Endothelial cell of umbilical vein (primary cell): ENCODE measurements around the gene TXNRD1. TPM values are rescaled to one million over a fixed set of nuclear protein-coding genes. Genes with fewer than 3 reads are reported as not detected.

ENCODE experiments used
- BruUV-seq: library from RNA; stranded (reverse); fragments of 400-500 nt; replicated peaks from 2 replicates; lab custom pipeline; 2021; lab: Mats Ljungman, UMichigan
- CTCF ChIA-PET: fragments of 300-600, 350-600 bp; sonication (Branson Sonifier 250); formaldehyde crosslinking; loops from one replicate; lab custom pipeline; 2021; ENCODE audit warnings: antibody characterized with exemption, inconsistent platforms; lab: Charles Lee
- POLR2A ChIA-PET: fragments of 300-600, 350-600 bp; sonication (Branson Sonifier 250); formaldehyde crosslinking; loops from one replicate; lab custom pipeline; 2021; ENCODE audit warnings: antibody characterized with exemption, inconsistent platforms; lab: Charles Lee
- DNase-seq: peaks from one replicate; pipeline ENCODE4 v3.0.0-alpha.2; 2011; ENCODE audit warnings: low read depth, low spot score
- FAIRE-seq: peaks from 2 replicates; lab custom pipeline; 2011; peaks lifted over from hg19 to GRCh38; lab: Jason Lieb, UNC
- H2AFZ ChIP-seq: 2 replicates; pipeline ENCODE4 v1.6.0; 2012; ENCODE audit warnings: low read depth, low read length, control low read depth, inconsistent platforms
- H3K27ac ChIP-seq: 2 replicates; pipeline ENCODE4 v1.5.1; 2011; ENCODE audit warnings: low read depth, mild to moderate bottlenecking, control low read depth, low read length, moderate library complexity; ENCODE audit not compliant: insufficient read depth
- H3K27me3 ChIP-seq, 2 experiments: 2 replicates each; pipeline versions ENCODE4 v1.6.0 to v1.6.1; 2011; ENCODE audit warnings: low read length in 2 of 2, mixed read lengths in 1 of 2; ENCODE audit not compliant: control insufficient read depth in 2 of 2, insufficient read depth in 2 of 2
- H3K36me3 ChIP-seq, 2 experiments: 2 replicates in 1 of 2; 3 replicates in 1 of 2; pipeline ENCODE4 v1.5.1; 2011; ENCODE audit warnings: low read length in 2 of 2, mild to moderate bottlenecking in 1 of 2, moderate library complexity in 1 of 2; ENCODE audit not compliant: control insufficient read depth in 2 of 2, insufficient read depth in 2 of 2; ENCODE audit errors: extremely low read depth in 1 of 2
- H3K4me1 ChIP-seq: 3 replicates; pipeline ENCODE4 v1.5.1; 2011; ENCODE audit warnings: mild to moderate bottlenecking, low read length; ENCODE audit not compliant: control insufficient read depth, insufficient read depth; ENCODE audit errors: extremely low read depth
- H3K4me2 ChIP-seq: 2 replicates; pipeline ENCODE4 v1.6.1; 2011; ENCODE audit warnings: low read length, control low read depth, mixed read lengths; ENCODE audit not compliant: insufficient read depth
- H3K4me3 ChIP-seq, 3 experiments: fragments of 200-600 bp in 1 of 3; sonication (generic), shearing (Covaris generic) in 1 of 3; replicated peaks in 1 of 3; 2 replicates each; pipeline ENCODE4 v1.5.1; 2011 to 2016; ENCODE audit warnings: control low read depth in 3 of 3, low read length in 3 of 3, mild to moderate bottlenecking in 2 of 3, inconsistent platforms in 1 of 3, low read depth in 1 of 3, moderate library complexity in 1 of 3; ENCODE audit not compliant: insufficient read depth in 1 of 3
- H3K79me2 ChIP-seq: 2 replicates; pipeline ENCODE4 v1.6.0; 2012; ENCODE audit warnings: low read length, inconsistent platforms; ENCODE audit not compliant: control insufficient read depth, insufficient read depth
- H3K9ac ChIP-seq: replicated peaks from 2 replicates; pipeline ENCODE3; 2011; ENCODE audit warnings: low read length, control low read depth; ENCODE audit not compliant: insufficient read depth; ENCODE audit errors: extremely low read depth
- H3K9me1 ChIP-seq: replicated peaks from 3 replicates; pipeline ENCODE4 v1.6.0; 2011; ENCODE audit warnings: mild to moderate bottlenecking, low read length; ENCODE audit not compliant: control insufficient read depth, insufficient read depth; ENCODE audit errors: extremely low read depth
- H3K9me3 ChIP-seq: replicated peaks from 2 replicates; pipeline ENCODE4 v1.5.1; 2012; ENCODE audit warnings: low read length, inconsistent platforms; ENCODE audit not compliant: control insufficient read depth, insufficient read depth
- H4K20me1 ChIP-seq: replicated peaks from 2 replicates; pipeline ENCODE3; 2011; ENCODE audit warnings: mild to moderate bottlenecking, low read length; ENCODE audit not compliant: control insufficient read depth, insufficient read depth; ENCODE audit errors: extremely low read depth
- EZH2 ChIP-seq: IDR thresholded peaks from 2 replicates; pipeline ENCODE4 v1.6.1; 2012; ENCODE audit warnings: borderline replicate concordance, low read depth, mild to moderate bottlenecking, moderate library complexity, low read length, inconsistent platforms; ENCODE audit not compliant: severe bottlenecking
- FOS ChIP-seq: IDR thresholded peaks from 2 replicates; pipeline ENCODE4 v1.6.1; 2011; ENCODE audit warnings: mild to moderate bottlenecking, low read length, moderate library complexity, borderline replicate concordance; ENCODE audit not compliant: insufficient read depth
- GATA2 ChIP-seq: IDR thresholded peaks from 2 replicates; pipeline ENCODE4 v1.7.0; 2011; ENCODE audit warnings: low read depth, mild to moderate bottlenecking, moderate library complexity, mixed read lengths, low read length; ENCODE audit not compliant: insufficient read length, insufficient read depth
- JUN ChIP-seq: IDR thresholded peaks from 2 replicates; pipeline ENCODE4 v1.6.1; 2011; ENCODE audit warnings: borderline replicate concordance, low read depth; ENCODE audit not compliant: insufficient read length, insufficient read depth
- MYC ChIP-seq: IDR thresholded peaks from one replicate; pipeline ENCODE4 v1.6.1; 2011; ENCODE audit warnings: mild to moderate bottlenecking, low read depth, low read length
- POLR2A ChIP-seq: IDR thresholded peaks from 2 replicates; pipeline ENCODE4 v1.6.1; 2012; ENCODE audit warnings: low read depth, mild to moderate bottlenecking, control low read depth, low read length
- POLR2AphosphoS5 ChIP-seq: IDR thresholded peaks from 2 replicates; pipeline ENCODE4 v1.6.1; 2012; ENCODE audit warnings: low read depth, mild to moderate bottlenecking, control low read depth, low read length, moderate library complexity; ENCODE audit not compliant: insufficient read depth
- dilution Hi-C: fragments of 300-500 bp; cut with MboI; formaldehyde crosslinking; loops from one replicate; pipeline ENCODE4 v1.15.0; 2019; ENCODE audit warnings: low sequenced_read_pairs; ENCODE audit not compliant: extremely low pct_ligation_motif_present
- intact Hi-C: fragments of 100-400 bp; cut with micrococcal nuclease; formaldehyde crosslinking; loops from one replicate; pipeline ENCODE4 v1.10.0; 2022
- polyA plus RNA-seq, 4 experiments: library from polyadenylated mRNA; depleted of rRNA in 3 of 4; stranded (reverse) in 3 of 4; unstranded in 1 of 4; fragments of >200 nt; gene quantifications; 2 replicates each; pipeline versions ENCODE4 v1.2.1 to v1.2.3, GENCODE V29; 2011 to 2012; ENCODE audit warnings: missing spikeins in 1 of 4
- total RNA-seq: library from RNA; stranded (reverse); gene quantifications from 2 replicates; pipeline ENCODE4 v1.2.3, GENCODE V29; 2021
- TF ChIP-seq, protein P1 (sequence below): IDR thresholded peaks from 2 replicates; pipeline ENCODE4 v1.6.1; 2011; ENCODE audit not compliant: insufficient read depth, insufficient read length
- TF ChIP-seq, protein P2 (sequence below), 2 donors: IDR thresholded peaks; 1 replicate in 1 of 2; 2 replicates in 1 of 2; pipeline ENCODE4 v1.5.1; 2011; ENCODE audit warnings: low read length in 2 of 2, mild to moderate bottlenecking in 2 of 2, moderate library complexity in 2 of 2, control low read depth in 1 of 2, inconsistent platforms in 1 of 2, low read depth in 1 of 2; ENCODE audit not compliant: insufficient read depth in 1 of 2; ENCODE audit errors: extremely low read depth in 1 of 2

Gene TXNRD1
- total and polyA plus RNA-seq, 2 donors (not counting 3 experiments of a cell fraction or from before 2014, with no cell fraction given) = 309 to 566 TPM

DNA sequence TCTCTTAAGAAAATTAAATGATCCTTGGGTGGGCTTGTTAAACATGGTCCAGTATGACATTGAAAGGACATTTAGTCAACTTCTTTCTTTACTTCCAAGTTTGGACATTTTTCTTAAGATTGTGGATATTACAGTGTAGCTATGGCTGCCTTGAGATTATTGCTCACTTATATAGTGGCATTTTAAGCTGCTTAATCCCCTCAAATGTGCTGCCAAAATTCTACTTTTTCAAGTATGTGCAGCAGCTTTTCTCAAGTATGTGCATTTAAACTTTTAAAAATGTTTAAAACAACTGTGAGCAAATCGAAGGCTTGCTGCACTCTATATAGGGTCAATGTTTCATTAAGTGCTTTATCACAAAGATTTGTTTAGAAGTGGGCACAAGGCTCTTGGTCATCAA is 7.4 kb downstream of the TXNRD1 start:
- ChIA-PET POLR2A (no interaction called here), CTCF (interaction anchor here (0.7 to 1.4 kb wide), 3 partner anchors 9 to 159 kb away, joined by 3 read pairs; no protein-coding TSS in a partner anchor)
- Histone ChIP-seq H3K79me2 (no peaks in the 10 kb centered on the region), H3K4me1 (peaks cover 27% of the 10 kb centered on the region), H3K9me3 (no peaks in the 10 kb centered on the region), H4K20me1 (no peaks in the 10 kb centered on the region), H3K27me3 (no peaks in the 10 kb centered on the region), H3K36me3 (no peaks in the 10 kb centered on the region), H3K27ac (no peak overlapping the region), H3K4me3 (no peak overlapping the region), H2AFZ (no peak overlapping the region), H3K9ac (no peak overlapping the region), H3K4me2 (no peak overlapping the region), H3K9me1 (no peaks in the 10 kb centered on the region)
- no peak for TF ChIP-seq EZH2
- TF ChIP-seq GATA2 = no peak
- TF ChIP-seq POLR2A = no peak
- no peak for TF ChIP-seq POLR2AphosphoS5
- no peak for TF ChIP-seq JUN
- TF ChIP-seq, protein P1, sequence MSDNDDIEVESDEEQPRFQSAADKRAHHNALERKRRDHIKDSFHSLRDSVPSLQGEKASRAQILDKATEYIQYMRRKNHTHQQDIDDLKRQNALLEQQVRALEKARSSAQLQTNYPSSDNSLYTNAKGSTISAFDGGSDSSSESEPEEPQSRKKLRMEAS = no peak
- no peak for TF ChIP-seq MYC
- no peak for TF ChIP-seq FOS
- TF ChIP-seq, protein P2, sequence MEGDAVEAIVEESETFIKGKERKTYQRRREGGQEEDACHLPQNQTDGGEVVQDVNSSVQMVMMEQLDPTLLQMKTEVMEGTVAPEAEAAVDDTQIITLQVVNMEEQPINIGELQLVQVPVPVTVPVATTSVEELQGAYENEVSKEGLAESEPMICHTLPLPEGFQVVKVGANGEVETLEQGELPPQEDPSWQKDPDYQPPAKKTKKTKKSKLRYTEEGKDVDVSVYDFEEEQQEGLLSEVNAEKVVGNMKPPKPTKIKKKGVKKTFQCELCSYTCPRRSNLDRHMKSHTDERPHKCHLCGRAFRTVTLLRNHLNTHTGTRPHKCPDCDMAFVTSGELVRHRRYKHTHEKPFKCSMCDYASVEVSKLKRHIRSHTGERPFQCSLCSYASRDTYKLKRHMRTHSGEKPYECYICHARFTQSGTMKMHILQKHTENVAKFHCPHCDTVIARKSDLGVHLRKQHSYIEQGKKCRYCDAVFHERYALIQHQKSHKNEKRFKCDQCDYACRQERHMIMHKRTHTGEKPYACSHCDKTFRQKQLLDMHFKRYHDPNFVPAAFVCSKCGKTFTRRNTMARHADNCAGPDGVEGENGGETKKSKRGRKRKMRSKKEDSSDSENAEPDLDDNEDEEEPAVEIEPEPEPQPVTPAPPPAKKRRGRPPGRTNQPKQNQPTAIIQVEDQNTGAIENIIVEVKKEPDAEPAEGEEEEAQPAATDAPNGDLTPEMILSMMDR (IDR thresholded peaks at IDR 0.05; ENCODE audit: extremely low read depth in 1 of 2, insufficient read depth in 1 of 2, low read depth in 1 of 2, low read length in 2 of 2) = no peak
- BruUV-seq = no TSS peak
- FAIRE-seq (no peak), DNase-seq (no peak)
- dilution Hi-C loops = loop anchor here (5.0 kb wide), 1 partner anchor 64 kb away; no protein-coding TSS in a partner anchor
- intact Hi-C loops = no loop called here
